A549 (cell line): Measurements from ENCODE around the gene MAST3.

ENCODE experiments used
- CTCF ChIP-seq: fragments of >200 bp; sonication (Bioruptor Twin); formaldehyde crosslinking; IDR thresholded peaks from 3 replicates; pipeline ENCODE4 v1.5.1; 2016
- EP300 ChIP-seq, 2 experiments: fragments of >200 bp; sonication (Bioruptor Twin); formaldehyde crosslinking; IDR thresholded peaks; 2 replicates in 1 of 2; 3 replicates in 1 of 2; pipeline ENCODE4 v1.6.1; 2016 to 2017
- FOXS1 ChIP-seq: fragments of 250-450 bp; sonication (Bioruptor Pico); IDR thresholded peaks from 2 replicates; pipeline ENCODE4 v1.5.0; 2020; ENCODE audit warnings: mild to moderate bottlenecking, moderate library complexity
- HES2 ChIP-seq: fragments of >200 bp; sonication (Bioruptor Twin); formaldehyde crosslinking; IDR thresholded peaks from 2 replicates; pipeline ENCODE4 v1.6.1; 2016
- HMGXB4 ChIP-seq: fragments of 250-450 bp; sonication (Bioruptor Pico); IDR thresholded peaks from 2 replicates; pipeline ENCODE4 v1.5.0; 2021; ENCODE audit warnings: mild to moderate bottlenecking, moderate library complexity, borderline replicate concordance
- MAX ChIP-seq: IDR thresholded peaks from 2 replicates; pipeline ENCODE4 v1.6.1; 2012
- RFX5 ChIP-seq: fragments of 450-650 bp; IDR thresholded peaks from 2 replicates; pipeline ENCODE4 v1.7.1; 2014; ENCODE audit warnings: antibody characterized with exemption, mild to moderate bottlenecking, moderate library complexity
- SMC3 ChIP-seq: fragments of >200 bp; sonication (Bioruptor Twin); formaldehyde crosslinking; IDR thresholded peaks from 3 replicates; pipeline ENCODE4 v1.6.1; 2018; ENCODE audit warnings: inconsistent platforms
- USF2 ChIP-seq: fragments of 450-650 bp; IDR thresholded peaks from 2 replicates; pipeline ENCODE4 v1.6.1; 2014; ENCODE audit warnings: antibody characterized with exemption

- TF ChIP-seq FOXS1 (no peak), HES2 (no peak), SMC3 (no peak), RFX5 (no peak), USF2 (no peak), CTCF (no peak), EP300 (IDR thresholded peaks at IDR 0.05) (no peak), HMGXB4 (CRISPR knock-in tag) (no peak), MAX (no peak)
These were observed 66.5 kb downstream of the MAST3 start for GRCh38 chr19:18164072-18164471.
